ENCODE measurements around the gene PEX12.

The PEX12 gene

DNA sequence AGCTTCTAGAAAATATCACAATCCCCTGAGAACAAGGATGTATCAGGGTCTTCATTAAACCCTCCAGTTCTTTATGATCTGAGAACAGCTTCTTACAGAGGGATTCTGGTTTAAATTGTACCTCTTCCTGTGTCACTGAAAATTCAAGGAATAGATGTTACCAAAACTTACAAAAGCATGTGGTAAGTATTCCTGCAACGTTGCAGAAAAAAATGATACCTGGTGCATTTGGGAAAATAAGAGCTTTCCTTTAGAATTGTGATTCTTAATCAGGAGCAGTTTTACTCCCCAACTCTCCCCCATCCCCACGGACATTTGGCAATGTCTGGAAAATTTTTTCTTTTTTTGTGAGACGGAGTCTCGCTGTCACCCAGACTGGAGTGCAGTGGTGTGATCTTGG is 25.1 kb downstream of the PEX12 start:
- DNase-seq (ENCODE audit: extremely low read depth, insufficient read length): no peak
- no peaks in the 10 kb centered on the region for H3K27me3 ChIP-seq (replicated peaks; ENCODE audit: control insufficient read depth, insufficient read depth, low read length)
- H3K36me3 ChIP-seq (ENCODE audit: control insufficient read depth, insufficient read depth, low read length): no peaks in the 10 kb centered on the region
- no peak overlapping the region for H3K4me3 ChIP-seq (replicated peaks; ENCODE audit: low read depth, low read length)
- TF ChIP-seq, protein P1, sequence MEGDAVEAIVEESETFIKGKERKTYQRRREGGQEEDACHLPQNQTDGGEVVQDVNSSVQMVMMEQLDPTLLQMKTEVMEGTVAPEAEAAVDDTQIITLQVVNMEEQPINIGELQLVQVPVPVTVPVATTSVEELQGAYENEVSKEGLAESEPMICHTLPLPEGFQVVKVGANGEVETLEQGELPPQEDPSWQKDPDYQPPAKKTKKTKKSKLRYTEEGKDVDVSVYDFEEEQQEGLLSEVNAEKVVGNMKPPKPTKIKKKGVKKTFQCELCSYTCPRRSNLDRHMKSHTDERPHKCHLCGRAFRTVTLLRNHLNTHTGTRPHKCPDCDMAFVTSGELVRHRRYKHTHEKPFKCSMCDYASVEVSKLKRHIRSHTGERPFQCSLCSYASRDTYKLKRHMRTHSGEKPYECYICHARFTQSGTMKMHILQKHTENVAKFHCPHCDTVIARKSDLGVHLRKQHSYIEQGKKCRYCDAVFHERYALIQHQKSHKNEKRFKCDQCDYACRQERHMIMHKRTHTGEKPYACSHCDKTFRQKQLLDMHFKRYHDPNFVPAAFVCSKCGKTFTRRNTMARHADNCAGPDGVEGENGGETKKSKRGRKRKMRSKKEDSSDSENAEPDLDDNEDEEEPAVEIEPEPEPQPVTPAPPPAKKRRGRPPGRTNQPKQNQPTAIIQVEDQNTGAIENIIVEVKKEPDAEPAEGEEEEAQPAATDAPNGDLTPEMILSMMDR (IDR thresholded peaks at IDR 0.05; ENCODE audit: insufficient read depth, low read length, poor library complexity, severe bottlenecking): no peak

GRCh38 chr17:35548978-35549377 is 29.4 kb downstream of the PEX12 start:
- TF ChIP-seq, protein P1 (IDR thresholded peaks at IDR 0.05; ENCODE audit: insufficient read depth, low read length, poor library complexity, severe bottlenecking): no peak
- Histone ChIP-seq H3K36me3 (ENCODE audit: control insufficient read depth, insufficient read depth, low read length) (no peaks in the 10 kb centered on the region), H3K27me3 (replicated peaks; ENCODE audit: control insufficient read depth, insufficient read depth, low read length) (no peaks in the 10 kb centered on the region), H3K4me3 (replicated peaks; ENCODE audit: low read depth, low read length) (no peak overlapping the region)
- DNase-seq (ENCODE audit: extremely low read depth, insufficient read length): no peak

DNA sequence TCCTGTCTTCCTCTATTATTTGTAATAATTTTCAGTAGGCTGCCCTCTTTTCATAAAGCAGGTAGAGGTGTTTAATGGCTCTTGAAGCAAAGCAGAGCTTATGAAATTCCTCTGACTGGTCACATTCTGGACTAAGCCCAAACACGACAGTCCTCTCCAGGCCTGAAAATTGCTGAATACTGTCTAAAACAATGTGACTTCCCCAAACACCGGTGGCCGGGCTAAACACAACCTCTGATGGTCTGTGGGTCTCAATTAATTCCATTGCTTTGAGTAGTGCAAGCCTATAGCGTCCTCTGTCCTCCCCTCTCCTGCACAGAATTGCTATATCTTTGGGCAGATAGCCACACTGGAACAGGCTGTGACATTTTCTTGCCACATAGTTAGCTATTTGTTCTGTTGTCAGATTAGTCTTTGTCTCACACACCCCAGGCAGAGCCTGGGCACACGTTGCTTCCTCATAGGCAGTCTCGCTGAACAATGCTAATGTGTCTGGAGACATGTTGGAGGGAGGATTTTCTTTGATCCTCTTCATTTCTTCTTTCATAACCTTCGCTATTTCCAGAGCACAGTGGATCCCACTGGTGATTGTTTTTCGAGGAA is 30.1 kb downstream of the PEX12 start:
- Histone ChIP-seq H3K36me3 (ENCODE audit: control insufficient read depth, insufficient read depth, low read length) (no peaks in the 10 kb centered on the region), H3K27me3 (replicated peaks; ENCODE audit: control insufficient read depth, insufficient read depth, low read length) (no peaks in the 10 kb centered on the region), H3K4me3 (replicated peaks; ENCODE audit: low read depth, low read length) (no peak overlapping the region)
- DNase-seq (ENCODE audit: extremely low read depth, insufficient read length): no peak
- TF ChIP-seq, protein P1 (IDR thresholded peaks at IDR 0.05; ENCODE audit: insufficient read depth, low read length, poor library complexity, severe bottlenecking): no peak

DNA sequence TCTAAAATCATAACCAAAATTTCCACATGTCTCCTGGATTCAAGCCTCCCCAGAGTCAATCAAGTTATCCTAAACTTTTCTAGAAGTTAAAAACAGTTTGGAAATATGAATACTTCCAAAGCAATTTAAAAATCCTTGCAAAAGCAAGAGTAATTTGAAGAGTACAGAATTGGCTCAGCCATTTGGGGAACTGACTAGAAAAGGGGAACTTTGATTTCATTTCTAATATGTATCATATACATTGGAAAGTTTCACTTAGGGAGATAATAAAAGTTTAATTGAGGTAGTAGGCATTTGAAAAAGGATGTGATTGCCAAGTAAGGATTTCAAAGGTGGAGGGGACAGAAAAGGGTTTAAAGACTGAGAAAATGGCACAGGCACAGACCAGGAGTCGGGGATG is 31.9 kb downstream of the PEX12 start:
- TF ChIP-seq, protein P1 (IDR thresholded peaks at IDR 0.05; ENCODE audit: insufficient read depth, low read length, poor library complexity, severe bottlenecking): no peak
- no peak overlapping the region for H3K4me3 ChIP-seq (replicated peaks; ENCODE audit: low read depth, low read length)
- no peak for DNase-seq (ENCODE audit: extremely low read depth, insufficient read length)
- H3K36me3 ChIP-seq (ENCODE audit: control insufficient read depth, insufficient read depth, low read length): no peaks in the 10 kb centered on the region
- no peaks in the 10 kb centered on the region for H3K27me3 ChIP-seq (replicated peaks; ENCODE audit: control insufficient read depth, insufficient read depth, low read length)

DNA sequence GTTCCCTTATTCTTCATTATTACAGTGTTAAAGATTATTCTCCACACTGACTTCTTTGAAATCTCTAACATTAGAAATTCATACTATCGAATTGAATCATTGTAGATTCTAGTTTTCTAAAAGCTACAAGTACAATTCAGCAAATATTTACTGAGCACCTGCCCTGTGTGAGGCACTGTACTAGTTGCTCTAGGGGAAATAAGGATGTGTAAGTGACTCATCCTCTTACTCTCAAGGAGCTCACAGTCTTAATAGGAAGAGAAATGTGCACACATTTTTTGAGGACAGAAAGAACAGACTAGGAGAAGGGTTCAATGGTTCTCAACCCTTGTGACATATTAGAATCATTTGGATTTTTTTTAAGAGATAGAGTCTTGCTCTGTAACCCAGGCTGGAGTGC is 33.2 kb downstream of the PEX12 start:
- no peak overlapping the region for H3K4me3 ChIP-seq (replicated peaks; ENCODE audit: low read depth, low read length)
- TF ChIP-seq, protein P1 (IDR thresholded peaks at IDR 0.05; ENCODE audit: insufficient read depth, low read length, poor library complexity, severe bottlenecking): no peak
- no peaks in the 10 kb centered on the region for H3K36me3 ChIP-seq (ENCODE audit: control insufficient read depth, insufficient read depth, low read length)
- no peak for DNase-seq (ENCODE audit: extremely low read depth, insufficient read length)
- H3K27me3 ChIP-seq (replicated peaks; ENCODE audit: control insufficient read depth, insufficient read depth, low read length): no peaks in the 10 kb centered on the region

- TF ChIP-seq, protein P1 (IDR thresholded peaks at IDR 0.05; ENCODE audit: insufficient read depth, low read length, poor library complexity, severe bottlenecking): no peak
- no peak overlapping the region for H3K4me3 ChIP-seq (replicated peaks; ENCODE audit: low read depth, low read length)
- no peak for DNase-seq (ENCODE audit: extremely low read depth, insufficient read length)
- H3K27me3 ChIP-seq (replicated peaks; ENCODE audit: control insufficient read depth, insufficient read depth, low read length): no peaks in the 10 kb centered on the region
- H3K36me3 ChIP-seq (ENCODE audit: control insufficient read depth, insufficient read depth, low read length): no peaks in the 10 kb centered on the region
Measured at GRCh38 chr17:35543856-35544255, 34.5 kb downstream of the PEX12 start.
